ENCODE results near the gene CSNK1A1. TPM values are rescaled to one million over a fixed set of nuclear protein-coding genes. Genes with fewer than 3 reads are reported as not detected.
A peak's percentile ranks its signal among the peaks of the same experiment; 100 is the strongest.

Gene CSNK1A1
- total RNA-seq, 1 donor = 487 TPM

DNA sequence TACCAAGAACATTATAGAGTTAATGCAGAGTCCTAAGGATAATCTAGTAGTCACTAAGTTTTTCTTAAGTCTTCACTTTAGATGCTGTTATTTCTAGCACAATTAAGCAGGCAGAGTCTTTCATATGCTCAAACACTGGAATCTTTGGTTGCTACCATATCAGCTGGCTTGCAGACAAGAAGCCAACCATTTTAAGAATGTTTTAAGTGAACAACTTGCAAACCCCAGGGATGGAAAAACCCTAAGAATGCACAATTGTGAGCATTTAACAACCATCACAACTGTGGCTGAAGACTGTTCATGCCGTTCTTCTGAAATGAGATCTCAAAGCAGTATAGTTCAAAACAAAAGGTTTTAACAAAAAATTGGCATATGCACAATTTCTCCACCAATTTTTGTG lies 55.1 kb downstream of the CSNK1A1 start:
- no peak for DNase-seq (ENCODE audit: low read depth)
- H3K4me3 ChIP-seq (ENCODE audit: low read depth, low read length) = no peak overlapping the region
- no peak for TF ChIP-seq CTCF (IDR thresholded peaks at IDR 0.05; ENCODE audit: insufficient read depth, low read depth, low read length)

DNA sequence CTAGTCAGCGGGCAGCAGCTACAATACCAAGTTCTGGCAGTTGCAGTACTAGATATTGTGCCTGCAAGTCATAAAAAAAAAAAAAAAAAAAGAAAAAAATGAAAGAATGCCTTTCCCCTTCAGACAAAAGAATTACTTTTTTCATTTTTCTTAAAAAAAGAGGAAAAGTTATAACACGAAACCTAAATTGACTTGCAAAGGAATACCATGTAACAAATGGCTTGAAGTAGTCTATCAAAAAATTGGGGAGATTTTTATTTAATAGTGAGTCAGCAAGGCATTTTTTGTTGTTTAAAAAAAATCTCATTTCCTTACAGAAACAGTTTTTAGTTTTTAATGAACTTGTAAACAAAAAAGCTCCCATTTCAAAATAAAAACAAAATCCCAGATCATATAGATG lies 55.6 kb downstream of the CSNK1A1 start:
- no peak for DNase-seq (ENCODE audit: low read depth)
- H3K4me3 ChIP-seq (ENCODE audit: low read depth, low read length) = no peak overlapping the region
- no peak for TF ChIP-seq CTCF (IDR thresholded peaks at IDR 0.05; ENCODE audit: insufficient read depth, low read depth, low read length)

DNA sequence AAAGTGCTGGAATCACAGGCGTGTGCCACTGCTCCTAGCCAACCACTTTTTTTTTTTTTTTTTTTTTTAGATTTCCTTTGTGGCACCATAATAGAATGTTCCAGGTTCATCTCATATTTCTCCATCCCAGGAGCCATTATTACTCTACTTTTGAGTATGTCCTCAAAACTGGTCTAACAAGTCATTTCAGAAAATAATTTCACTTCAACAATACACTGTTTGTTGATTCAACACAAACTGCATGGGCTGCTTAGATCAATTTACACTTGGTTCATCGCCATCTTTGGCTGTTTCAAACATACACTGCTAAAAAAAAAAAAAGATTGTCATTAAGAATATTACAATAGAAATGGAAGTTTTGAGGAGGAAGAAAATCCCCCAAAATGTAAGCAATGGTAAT lies 57.9 kb downstream of the CSNK1A1 start:
- no peak for TF ChIP-seq CTCF (IDR thresholded peaks at IDR 0.05; ENCODE audit: insufficient read depth, low read depth, low read length)

DNA sequence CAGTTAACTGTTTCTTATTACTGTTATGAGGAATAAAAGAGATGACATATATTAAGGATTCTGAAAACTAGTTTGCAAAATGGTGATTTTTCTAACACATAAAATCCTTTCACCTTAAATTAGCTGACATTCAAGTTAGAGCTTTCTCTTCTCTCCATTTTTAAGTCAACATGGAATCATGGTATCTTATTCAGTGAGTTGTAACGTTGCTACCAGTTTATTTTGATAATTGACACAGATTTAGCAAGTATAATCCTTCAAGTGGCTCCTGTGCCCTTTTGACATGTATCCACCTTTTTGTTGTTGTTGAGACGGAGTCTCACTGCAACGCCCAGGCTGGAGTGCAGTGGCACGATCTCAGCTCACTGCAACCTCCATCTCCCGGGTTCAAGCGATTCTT lies 58.5 kb downstream of the CSNK1A1 start:
- TF ChIP-seq CTCF (IDR thresholded peaks at IDR 0.05; ENCODE audit: insufficient read depth, low read depth, low read length) = no peak
- DNase-seq (ENCODE audit: low read depth) = no peak
- no peak overlapping the region for H3K4me3 ChIP-seq (ENCODE audit: low read depth, low read length)

More for the DNA sequence above, 57.9 kb downstream of the CSNK1A1 start:
- DNase-seq (ENCODE audit: low read depth) = no peak
- no peak overlapping the region for H3K4me3 ChIP-seq (ENCODE audit: low read depth, low read length)

GRCh38 chr5:149490599-149491485 lies 60.4 kb downstream of the CSNK1A1 start:
- no peak for DNase-seq (ENCODE audit: low read depth)
- TF ChIP-seq CTCF (IDR thresholded peaks at IDR 0.05; ENCODE audit: insufficient read depth, low read depth, low read length) = no peak
- H3K4me3 ChIP-seq (ENCODE audit: low read depth, low read length) = no peak overlapping the region

DNA sequence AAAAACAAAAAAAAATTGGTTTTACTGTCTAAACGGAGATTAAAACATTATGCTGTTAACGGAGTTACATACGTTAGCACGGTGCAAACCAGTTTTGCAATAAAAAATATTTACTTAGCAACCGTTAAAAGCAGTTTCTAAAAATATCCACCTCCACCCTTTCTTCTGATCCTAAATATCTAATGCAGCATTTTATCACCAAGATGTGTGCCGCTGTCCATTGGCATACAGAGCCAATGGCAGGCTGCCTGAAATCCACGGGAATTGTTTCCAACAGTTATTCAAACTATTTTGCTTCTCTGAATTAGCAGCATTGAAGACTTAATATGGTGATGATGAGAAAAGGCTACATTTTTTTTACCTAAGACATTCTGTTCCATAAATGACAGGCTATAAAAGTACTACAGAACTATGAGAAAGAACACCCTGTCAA lies 61.6 kb downstream of the CSNK1A1 start:
- DNase-seq (ENCODE audit: low read depth) = peak; percentile 84
- no peak for TF ChIP-seq CTCF (IDR thresholded peaks at IDR 0.05; ENCODE audit: insufficient read depth, low read depth, low read length)
- no peak overlapping the region for H3K4me3 ChIP-seq (ENCODE audit: low read depth, low read length)

Data from fibroblast of villous mesenchyme (primary cell).